ENCODE measurements around the gene VMAC. TPM values are rescaled to one million over a fixed set of nuclear protein-coding genes. Genes with fewer than 3 reads are reported as not detected.

VMAC gene
- total and polyA plus RNA-seq, 2 of the 13 experiments (the other 11 are each of a cell fraction or from before 2014, with no cell fraction given): 2.4 TPM

DNA sequence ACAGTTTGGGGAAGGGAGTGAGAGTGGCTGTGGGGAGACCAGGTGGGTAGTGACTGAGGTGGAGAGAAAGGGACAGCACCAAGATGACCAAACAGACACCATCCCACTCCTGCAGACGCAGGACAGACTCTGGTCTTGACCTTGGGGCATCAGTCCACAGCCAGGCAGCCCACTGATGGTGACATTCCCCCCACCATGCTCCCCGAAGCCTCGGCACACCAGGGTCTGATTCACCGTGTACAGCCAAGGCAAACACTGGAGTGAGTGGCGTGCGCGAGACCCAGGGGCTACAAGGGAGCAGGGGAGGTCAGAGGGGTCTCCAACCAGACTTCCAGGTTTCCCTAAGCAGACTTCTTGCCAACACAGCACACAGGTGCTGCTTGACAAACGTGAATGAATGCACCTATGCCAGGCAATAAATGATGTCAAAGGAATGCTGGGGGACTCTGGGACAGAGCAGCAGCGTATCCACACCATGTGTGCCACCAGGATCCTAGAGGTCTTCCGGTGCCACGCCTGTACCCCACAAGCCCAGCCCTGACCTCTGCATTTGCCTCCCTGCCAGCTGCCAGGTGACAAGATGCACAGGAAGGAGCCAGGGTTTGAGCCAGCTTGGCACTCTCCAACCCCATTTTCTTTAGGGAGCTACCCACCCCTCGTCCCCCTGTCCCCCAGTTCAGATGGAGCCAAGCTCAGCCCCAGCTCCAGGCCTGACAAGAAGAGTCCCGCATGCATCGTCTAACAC lies 54.8 kb downstream of the VMAC start (continued):
- TF ChIP-seq, protein P1, sequence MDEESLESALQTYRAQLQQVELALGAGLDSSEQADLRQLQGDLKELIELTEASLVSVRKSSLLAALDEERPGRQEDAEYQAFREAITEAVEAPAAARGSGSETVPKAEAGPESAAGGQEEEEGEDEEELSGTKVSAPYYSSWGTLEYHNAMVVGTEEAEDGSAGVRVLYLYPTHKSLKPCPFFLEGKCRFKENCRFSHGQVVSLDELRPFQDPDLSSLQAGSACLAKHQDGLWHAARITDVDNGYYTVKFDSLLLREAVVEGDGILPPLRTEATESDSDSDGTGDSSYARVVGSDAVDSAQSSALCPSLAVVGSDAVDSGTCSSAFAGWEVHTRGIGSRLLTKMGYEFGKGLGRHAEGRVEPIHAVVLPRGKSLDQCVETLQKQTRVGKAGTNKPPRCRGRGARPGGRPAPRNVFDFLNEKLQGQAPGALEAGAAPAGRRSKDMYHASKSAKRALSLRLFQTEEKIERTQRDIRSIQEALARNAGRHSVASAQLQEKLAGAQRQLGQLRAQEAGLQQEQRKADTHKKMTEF (CRISPR knock-in tag; IDR thresholded peaks at IDR 0.05): no peak
- TF ChIP-seq, protein P2, sequence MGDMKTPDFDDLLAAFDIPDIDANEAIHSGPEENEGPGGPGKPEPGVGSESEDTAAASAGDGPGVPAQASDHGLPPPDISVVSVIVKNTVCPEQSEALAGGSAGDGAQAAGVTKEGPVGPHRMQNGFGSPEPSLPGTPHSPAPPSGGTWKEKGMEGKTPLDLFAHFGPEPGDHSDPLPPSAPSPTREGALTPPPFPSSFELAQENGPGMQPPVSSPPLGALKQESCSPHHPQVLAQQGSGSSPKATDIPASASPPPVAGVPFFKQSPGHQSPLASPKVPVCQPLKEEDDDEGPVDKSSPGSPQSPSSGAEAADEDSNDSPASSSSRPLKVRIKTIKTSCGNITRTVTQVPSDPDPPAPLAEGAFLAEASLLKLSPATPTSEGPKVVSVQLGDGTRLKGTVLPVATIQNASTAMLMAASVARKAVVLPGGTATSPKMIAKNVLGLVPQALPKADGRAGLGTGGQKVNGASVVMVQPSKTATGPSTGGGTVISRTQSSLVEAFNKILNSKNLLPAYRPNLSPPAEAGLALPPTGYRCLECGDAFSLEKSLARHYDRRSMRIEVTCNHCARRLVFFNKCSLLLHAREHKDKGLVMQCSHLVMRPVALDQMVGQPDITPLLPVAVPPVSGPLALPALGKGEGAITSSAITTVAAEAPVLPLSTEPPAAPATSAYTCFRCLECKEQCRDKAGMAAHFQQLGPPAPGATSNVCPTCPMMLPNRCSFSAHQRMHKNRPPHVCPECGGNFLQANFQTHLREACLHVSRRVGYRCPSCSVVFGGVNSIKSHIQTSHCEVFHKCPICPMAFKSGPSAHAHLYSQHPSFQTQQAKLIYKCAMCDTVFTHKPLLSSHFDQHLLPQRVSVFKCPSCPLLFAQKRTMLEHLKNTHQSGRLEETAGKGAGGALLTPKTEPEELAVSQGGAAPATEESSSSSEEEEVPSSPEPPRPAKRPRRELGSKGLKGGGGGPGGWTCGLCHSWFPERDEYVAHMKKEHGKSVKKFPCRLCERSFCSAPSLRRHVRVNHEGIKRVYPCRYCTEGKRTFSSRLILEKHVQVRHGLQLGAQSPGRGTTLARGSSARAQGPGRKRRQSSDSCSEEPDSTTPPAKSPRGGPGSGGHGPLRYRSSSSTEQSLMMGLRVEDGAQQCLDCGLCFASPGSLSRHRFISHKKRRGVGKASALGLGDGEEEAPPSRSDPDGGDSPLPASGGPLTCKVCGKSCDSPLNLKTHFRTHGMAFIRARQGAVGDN (CRISPR knock-in tag; IDR thresholded peaks at IDR 0.05): no peak
- TF ChIP-seq NFE2L1 (CRISPR knock-in tag; IDR thresholded peaks at IDR 0.05; ENCODE audit: borderline replicate concordance) (no peak), ZFP1 (CRISPR knock-in tag; IDR thresholded peaks at IDR 0.05) (no peak), MEIS1 (CRISPR knock-in tag; IDR thresholded peaks at IDR 0.05; ENCODE audit: borderline replicate concordance) (0 out of 2 replicates have a peak, but pooled peaks have one; percentile 39), RNF2 (conservative IDR thresholded peaks at IDR 0.05; ENCODE audit: low read depth) (no peak), ZFP37 (CRISPR knock-in tag; IDR thresholded peaks at IDR 0.05; ENCODE audit: borderline replicate concordance) (no peak)
- TF ChIP-seq, protein P3, sequence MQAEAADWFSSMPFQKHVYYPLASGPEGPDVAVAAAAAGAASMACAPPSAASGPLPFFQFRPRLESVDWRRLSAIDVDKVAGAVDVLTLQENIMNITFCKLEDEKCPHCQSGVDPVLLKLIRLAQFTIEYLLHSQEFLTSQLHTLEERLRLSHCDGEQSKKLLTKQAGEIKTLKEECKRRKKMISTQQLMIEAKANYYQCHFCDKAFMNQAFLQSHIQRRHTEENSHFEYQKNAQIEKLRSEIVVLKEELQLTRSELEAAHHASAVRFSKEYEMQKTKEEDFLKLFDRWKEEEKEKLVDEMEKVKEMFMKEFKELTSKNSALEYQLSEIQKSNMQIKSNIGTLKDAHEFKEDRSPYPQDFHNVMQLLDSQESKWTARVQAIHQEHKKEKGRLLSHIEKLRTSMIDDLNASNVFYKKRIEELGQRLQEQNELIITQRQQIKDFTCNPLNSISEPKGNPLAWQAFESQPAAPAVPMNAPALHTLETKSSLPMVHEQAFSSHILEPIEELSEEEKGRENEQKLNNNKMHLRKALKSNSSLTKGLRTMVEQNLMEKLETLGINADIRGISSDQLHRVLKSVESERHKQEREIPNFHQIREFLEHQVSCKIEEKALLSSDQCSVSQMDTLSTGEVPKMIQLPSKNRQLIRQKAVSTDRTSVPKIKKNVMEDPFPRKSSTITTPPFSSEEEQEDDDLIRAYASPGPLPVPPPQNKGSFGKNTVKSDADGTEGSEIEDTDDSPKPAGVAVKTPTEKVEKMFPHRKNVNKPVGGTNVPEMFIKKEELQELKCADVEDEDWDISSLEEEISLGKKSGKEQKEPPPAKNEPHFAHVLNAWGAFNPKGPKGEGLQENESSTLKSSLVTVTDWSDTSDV (CRISPR knock-in tag; IDR thresholded peaks at IDR 0.05): peak; percentile 45; the same call in 1 of the 2 replicates

Other genes with a start within 250 kb of the VMAC start
- 35.4 and 37.9 TPM in 2 replicates for gene MICOS13, start 224.4 kb upstream of the VMAC start, total RNA-seq (2016; rRNA removed; fragmentation: Illumina TruSeq; extraction: Trizol)
- 28.8 and 40.0 TPM in 2 replicates for gene MICOS13, start 224.4 kb upstream of the VMAC start, polyA plus RNA-seq (2011; rRNA removed)
- gene HSD11B1L, start 223.8 kb upstream of the VMAC start, total RNA-seq (2016; rRNA removed; fragmentation: Illumina TruSeq; extraction: Trizol): 2.8 TPM in 2 replicates
- 3.9 and 4.6 TPM in 2 replicates for gene HSD11B1L, start 223.8 kb upstream of the VMAC start, polyA plus RNA-seq (2011; rRNA removed)
- 706 and 763 TPM in 2 replicates for gene RPL36, start 214.6 kb upstream of the VMAC start, total RNA-seq (2016; rRNA removed; fragmentation: Illumina TruSeq; extraction: Trizol)
- gene RPL36, start 214.6 kb upstream of the VMAC start, polyA plus RNA-seq (2011; rRNA removed): 740 and 962 TPM in 2 replicates
- gene LONP1, start 184.7 kb upstream of the VMAC start, total RNA-seq (2016; rRNA removed; fragmentation: Illumina TruSeq; extraction: Trizol): 50.4 and 76.8 TPM in 2 replicates
- 59.5 and 69.0 TPM in 2 replicates for gene LONP1, start 184.7 kb upstream of the VMAC start, polyA plus RNA-seq (2011; rRNA removed)
- not detected in 2 replicates for gene CATSPERD, start 184.2 kb upstream of the VMAC start, total RNA-seq (2016; rRNA removed; fragmentation: Illumina TruSeq; extraction: Trizol)
- 0.04 TPM in 1 of 2 replicates, not detected in the other for gene CATSPERD, start 184.2 kb upstream of the VMAC start, polyA plus RNA-seq (2011; rRNA removed)
- 0.77 and 2.3 TPM in 2 replicates for gene PRR22, start 120.1 kb upstream of the VMAC start, total RNA-seq (2016; rRNA removed; fragmentation: Illumina TruSeq; extraction: Trizol)
- 0.84 and 1.0 TPM in 2 replicates for gene PRR22, start 120.1 kb upstream of the VMAC start, polyA plus RNA-seq (2011; rRNA removed)
- 20.6 and 25.1 TPM in 2 replicates for gene DUS3L, start 113.7 kb upstream of the VMAC start, total RNA-seq (2016; rRNA removed; fragmentation: Illumina TruSeq; extraction: Trizol)
- 13.3 and 15.6 TPM in 2 replicates for gene DUS3L, start 113.7 kb upstream of the VMAC start, polyA plus RNA-seq (2011; rRNA removed)
- gene NRTN, start 99.8 kb upstream of the VMAC start, total RNA-seq (2016; rRNA removed; fragmentation: Illumina TruSeq; extraction: Trizol): 3.2 and 4.1 TPM in 2 replicates
- 5.3 and 7.3 TPM in 2 replicates for gene NRTN, start 99.8 kb upstream of the VMAC start, polyA plus RNA-seq (2011; rRNA removed)
- 5.0 and 8.2 TPM in 2 replicates for gene FUT6, start 65.2 kb upstream of the VMAC start, total RNA-seq (2016; rRNA removed; fragmentation: Illumina TruSeq; extraction: Trizol)
- 27.7 and 53.3 TPM in 2 replicates for gene FUT6, start 65.2 kb upstream of the VMAC start, polyA plus RNA-seq (2011; rRNA removed)
- 0.20 and 0.53 TPM in 2 replicates for gene FUT3, start 53.4 kb upstream of the VMAC start, total RNA-seq (2016; rRNA removed; fragmentation: Illumina TruSeq; extraction: Trizol)
- gene FUT3, start 53.4 kb upstream of the VMAC start, polyA plus RNA-seq (2011; rRNA removed): 1.1 and 1.6 TPM in 2 replicates
- gene FUT5, start 34.3 kb upstream of the VMAC start, total RNA-seq (2016; rRNA removed; fragmentation: Illumina TruSeq; extraction: Trizol): not detected in 2 replicates
- gene FUT5, start 34.3 kb upstream of the VMAC start, polyA plus RNA-seq (2011; rRNA removed): 0.03 and 0.10 TPM in 2 replicates
- 378 and 396 TPM in 2 replicates for gene NDUFA11, start 1.1 kb upstream of the VMAC start, total RNA-seq (2016; rRNA removed; fragmentation: Illumina TruSeq; extraction: Trizol)
- 286 and 302 TPM in 2 replicates for gene NDUFA11, start 1.1 kb upstream of the VMAC start, polyA plus RNA-seq (2011; rRNA removed)
- 1.7 and 3.1 TPM in 2 replicates for gene CAPS, start 9.4 kb downstream of the VMAC start, total RNA-seq (2016; rRNA removed; fragmentation: Illumina TruSeq; extraction: Trizol)
- gene CAPS, start 9.4 kb downstream of the VMAC start, polyA plus RNA-seq (2011; rRNA removed): 3.1 and 4.5 TPM in 2 replicates
- gene RANBP3, start 73.3 kb downstream of the VMAC start, total RNA-seq (2016; rRNA removed; fragmentation: Illumina TruSeq; extraction: Trizol): 37.2 and 39.5 TPM in 2 replicates
- gene RANBP3, start 73.3 kb downstream of the VMAC start, polyA plus RNA-seq (2011; rRNA removed): 149 and 151 TPM in 2 replicates
- gene RFX2, start 205.6 kb downstream of the VMAC start, total RNA-seq (2016; rRNA removed; fragmentation: Illumina TruSeq; extraction: Trizol): 1.3 and 2.8 TPM in 2 replicates
- gene RFX2, start 205.6 kb downstream of the VMAC start, polyA plus RNA-seq (2011; rRNA removed): 2.4 and 3.3 TPM in 2 replicates
- gene ACSBG2, start 230.8 kb downstream of the VMAC start, total RNA-seq (2016; rRNA removed; fragmentation: Illumina TruSeq; extraction: Trizol): not detected in 2 replicates
- gene ACSBG2, start 230.8 kb downstream of the VMAC start, polyA plus RNA-seq (2011; rRNA removed): not detected in 2 replicates